ENCODE results near the gene JAML.

GRCh38 chr11:118233850-118234249 is 9.0 kb upstream of the JAML start:
- TF ChIP-seq, protein P1, sequence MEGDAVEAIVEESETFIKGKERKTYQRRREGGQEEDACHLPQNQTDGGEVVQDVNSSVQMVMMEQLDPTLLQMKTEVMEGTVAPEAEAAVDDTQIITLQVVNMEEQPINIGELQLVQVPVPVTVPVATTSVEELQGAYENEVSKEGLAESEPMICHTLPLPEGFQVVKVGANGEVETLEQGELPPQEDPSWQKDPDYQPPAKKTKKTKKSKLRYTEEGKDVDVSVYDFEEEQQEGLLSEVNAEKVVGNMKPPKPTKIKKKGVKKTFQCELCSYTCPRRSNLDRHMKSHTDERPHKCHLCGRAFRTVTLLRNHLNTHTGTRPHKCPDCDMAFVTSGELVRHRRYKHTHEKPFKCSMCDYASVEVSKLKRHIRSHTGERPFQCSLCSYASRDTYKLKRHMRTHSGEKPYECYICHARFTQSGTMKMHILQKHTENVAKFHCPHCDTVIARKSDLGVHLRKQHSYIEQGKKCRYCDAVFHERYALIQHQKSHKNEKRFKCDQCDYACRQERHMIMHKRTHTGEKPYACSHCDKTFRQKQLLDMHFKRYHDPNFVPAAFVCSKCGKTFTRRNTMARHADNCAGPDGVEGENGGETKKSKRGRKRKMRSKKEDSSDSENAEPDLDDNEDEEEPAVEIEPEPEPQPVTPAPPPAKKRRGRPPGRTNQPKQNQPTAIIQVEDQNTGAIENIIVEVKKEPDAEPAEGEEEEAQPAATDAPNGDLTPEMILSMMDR (conservative IDR thresholded peaks at IDR 0.05 in 1 of 2, IDR thresholded peaks at IDR 0.05 in 1 of 2; ENCODE audit: extremely low read depth in 1 of 2, insufficient read depth in 1 of 2, low read depth in 1 of 2, low read length in 2 of 2) = no peak
- TF ChIP-seq EZH2 (IDR thresholded peaks at IDR 0.05; ENCODE audit: borderline replicate concordance, low read length) = no peak

Measured in mammary epithelial cell (primary cell).